Neural cell (in vitro differentiated cells): Measurements from ENCODE around the gene SETD5. TPM values are rescaled to one million over a fixed set of nuclear protein-coding genes. Genes with fewer than 3 reads are reported as not detected.

ENCODE experiments used
- H2AFZ ChIP-seq: fragments of 200-600, 300-800 bp; sonication (generic), shearing (Covaris generic); 2 replicates; pipeline ENCODE4 v1.6.0; 2014; ENCODE audit warnings: low read depth, mild to moderate bottlenecking, antibody characterized with exemption, low read length, moderate library complexity
- H3F3A ChIP-seq: fragments of 200-600 bp; shearing (Covaris generic); 2 replicates; pipeline ENCODE4 v1.6.1; 2016; ENCODE audit warnings: mild to moderate bottlenecking, moderate library complexity, mixed read lengths, antibody characterized with exemption, low read length; ENCODE audit not compliant: insufficient read depth, poor library complexity, severe bottlenecking
- H3K27ac ChIP-seq: fragments of 200-600, 300-800 bp; sonication (generic), shearing (Covaris generic); 2 replicates; pipeline ENCODE4 v1.5.1; 2014; ENCODE audit warnings: mild to moderate bottlenecking, low read length, moderate library complexity
- H3K27me3 ChIP-seq: fragments of 300-800, 200-600 bp; sonication (generic), shearing (Covaris generic); 2 replicates; pipeline ENCODE4 v1.6.0; 2014; ENCODE audit warnings: mild to moderate bottlenecking, low read depth, low read length, moderate library complexity; ENCODE audit not compliant: insufficient read depth
- H3K36me3 ChIP-seq: fragments of 300-800, 200-600 bp; sonication (generic), shearing (Covaris generic); 2 replicates; pipeline ENCODE4 v1.5.1; 2014; ENCODE audit warnings: mild to moderate bottlenecking, antibody characterized with exemption, low read length, moderate library complexity; ENCODE audit not compliant: insufficient read depth
- H3K4me2 ChIP-seq: fragments of 300-800, 200-600 bp; sonication (generic), shearing (Covaris generic); 2 replicates; pipeline ENCODE4 v1.6.0; 2014; ENCODE audit warnings: mild to moderate bottlenecking, low read length
- H3K4me3 ChIP-seq: fragments of 300-800, 200-600 bp; sonication (generic), shearing (Covaris generic); 2 replicates; pipeline ENCODE4 v1.5.1; 2014; ENCODE audit warnings: mild to moderate bottlenecking, low read length, moderate library complexity
- H3K79me2 ChIP-seq: fragments of 200-600 bp; shearing (Covaris generic); replicated peaks from 2 replicates; pipeline ENCODE4 v1.6.0; 2014; ENCODE audit warnings: mild to moderate bottlenecking, low read length, moderate library complexity; ENCODE audit not compliant: insufficient read depth
- H3K9ac ChIP-seq: fragments of 300-800, 200-600 bp; sonication (generic), shearing (Covaris generic); 2 replicates; pipeline ENCODE4 v1.6.1; 2016; ENCODE audit warnings: mild to moderate bottlenecking, low read length, mixed read lengths
- H3K9me2 ChIP-seq: fragments of 200-600 bp; shearing (Covaris generic); 2 replicates; pipeline ENCODE4 v1.6.1; 2016; ENCODE audit warnings: mild to moderate bottlenecking, low read length, mixed read lengths; ENCODE audit not compliant: insufficient read depth
- H3K9me3 ChIP-seq: fragments of 200-600, 300-800 bp; sonication (generic), shearing (Covaris generic); 2 replicates; pipeline ENCODE4 v1.6.1; 2016; ENCODE audit warnings: mild to moderate bottlenecking, mixed run types, low read length, moderate library complexity, mixed read lengths
- H4K20me1 ChIP-seq: fragments of 200-600 bp; shearing (Covaris generic); 2 replicates; pipeline ENCODE4 v1.6.1; 2016; ENCODE audit warnings: mild to moderate bottlenecking, mixed run types; ENCODE audit not compliant: insufficient read depth
- EP300 ChIP-seq: fragments of 450-650 bp; conservative IDR thresholded peaks from 2 replicates; pipeline ENCODE4 v1.6.1; 2014; ENCODE audit warnings: antibody characterized with exemption, mild to moderate bottlenecking, moderate library complexity; ENCODE audit not compliant: poor library complexity, severe bottlenecking
- EZH2 ChIP-seq: fragments of 200-600, 300-800 bp; shearing (Covaris generic), sonication (generic); IDR thresholded peaks from 2 replicates; pipeline ENCODE4 v1.6.1; 2014; ENCODE audit warnings: antibody characterized with exemption, low read length, borderline replicate concordance, mild to moderate bottlenecking; ENCODE audit not compliant: insufficient read depth, poor library complexity, severe bottlenecking
- MXI1 ChIP-seq: fragments of 450-650 bp; conservative IDR thresholded peaks from 2 replicates; pipeline ENCODE4 v1.6.1; 2014; ENCODE audit warnings: antibody characterized with exemption, mild to moderate bottlenecking; ENCODE audit not compliant: poor library complexity, severe bottlenecking
- POLR2AphosphoS5 ChIP-seq: IDR thresholded peaks from 2 replicates; pipeline ENCODE4 v1.6.1; 2012
- RAD21 ChIP-seq: fragments of 450-650 bp; conservative IDR thresholded peaks from 2 replicates; pipeline ENCODE4 v1.6.1; 2014; ENCODE audit warnings: antibody characterized with exemption, mild to moderate bottlenecking, moderate library complexity
- SMC3 ChIP-seq: fragments of 450-650 bp; conservative IDR thresholded peaks from 2 replicates; pipeline ENCODE4 v1.6.1; 2014; ENCODE audit warnings: antibody characterized with exemption, mild to moderate bottlenecking, moderate library complexity; ENCODE audit not compliant: poor library complexity
- TAF1 ChIP-seq: IDR thresholded peaks from 2 replicates; pipeline ENCODE4 v1.6.1; 2012; ENCODE audit warnings: low read depth
- polyA plus RNA-seq: library from polyadenylated mRNA; depleted of rRNA; stranded (reverse); fragments of >200 nt; gene quantifications from 2 replicates; pipeline ENCODE4 v1.2.3, GENCODE V29; 2014
- TF ChIP-seq, protein P1 (sequence below): fragments of 450-650 bp; IDR thresholded peaks from 2 replicates; pipeline ENCODE4 v1.5.1; 2014; ENCODE audit warnings: antibody characterized with exemption, mild to moderate bottlenecking, moderate library complexity; ENCODE audit not compliant: poor library complexity, severe bottlenecking
- TF ChIP-seq, protein P2 (sequence below): IDR thresholded peaks from 2 replicates; pipeline ENCODE4 v1.6.1; 2012; ENCODE audit warnings: borderline replicate concordance

Gene SETD5
- polyA plus RNA-seq, 1 donor from 2014 or later, result 38.0 TPM

DNA sequence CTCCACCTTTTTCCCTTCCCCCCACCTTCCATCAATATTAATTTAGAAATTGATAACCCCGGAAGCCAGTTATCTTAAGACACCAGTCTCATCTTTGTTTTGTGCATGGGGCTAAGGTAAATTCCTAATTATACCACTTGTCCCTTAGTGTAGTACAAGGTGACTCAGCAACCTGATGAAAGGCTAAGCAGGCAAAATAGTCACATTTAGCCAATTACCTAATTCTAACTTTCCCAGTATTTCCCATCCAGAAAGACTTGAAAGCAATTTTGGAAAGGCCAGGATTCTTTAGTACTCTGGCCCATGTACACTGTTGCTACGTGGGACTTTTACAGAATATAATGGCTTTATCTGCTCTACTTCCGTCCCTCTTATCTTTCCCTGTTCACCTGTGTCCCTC lies 72.6 kb downstream of the SETD5 start:
- TF ChIP-seq EP300 (no peak), EZH2 (no peak), SMC3 (no peak), MXI1 (no peak), POLR2AphosphoS5 (no peak), RAD21 (no peak), TAF1 (no peak)
- TF ChIP-seq, protein P1, sequence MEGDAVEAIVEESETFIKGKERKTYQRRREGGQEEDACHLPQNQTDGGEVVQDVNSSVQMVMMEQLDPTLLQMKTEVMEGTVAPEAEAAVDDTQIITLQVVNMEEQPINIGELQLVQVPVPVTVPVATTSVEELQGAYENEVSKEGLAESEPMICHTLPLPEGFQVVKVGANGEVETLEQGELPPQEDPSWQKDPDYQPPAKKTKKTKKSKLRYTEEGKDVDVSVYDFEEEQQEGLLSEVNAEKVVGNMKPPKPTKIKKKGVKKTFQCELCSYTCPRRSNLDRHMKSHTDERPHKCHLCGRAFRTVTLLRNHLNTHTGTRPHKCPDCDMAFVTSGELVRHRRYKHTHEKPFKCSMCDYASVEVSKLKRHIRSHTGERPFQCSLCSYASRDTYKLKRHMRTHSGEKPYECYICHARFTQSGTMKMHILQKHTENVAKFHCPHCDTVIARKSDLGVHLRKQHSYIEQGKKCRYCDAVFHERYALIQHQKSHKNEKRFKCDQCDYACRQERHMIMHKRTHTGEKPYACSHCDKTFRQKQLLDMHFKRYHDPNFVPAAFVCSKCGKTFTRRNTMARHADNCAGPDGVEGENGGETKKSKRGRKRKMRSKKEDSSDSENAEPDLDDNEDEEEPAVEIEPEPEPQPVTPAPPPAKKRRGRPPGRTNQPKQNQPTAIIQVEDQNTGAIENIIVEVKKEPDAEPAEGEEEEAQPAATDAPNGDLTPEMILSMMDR, result no peak
- TF ChIP-seq, protein P2, sequence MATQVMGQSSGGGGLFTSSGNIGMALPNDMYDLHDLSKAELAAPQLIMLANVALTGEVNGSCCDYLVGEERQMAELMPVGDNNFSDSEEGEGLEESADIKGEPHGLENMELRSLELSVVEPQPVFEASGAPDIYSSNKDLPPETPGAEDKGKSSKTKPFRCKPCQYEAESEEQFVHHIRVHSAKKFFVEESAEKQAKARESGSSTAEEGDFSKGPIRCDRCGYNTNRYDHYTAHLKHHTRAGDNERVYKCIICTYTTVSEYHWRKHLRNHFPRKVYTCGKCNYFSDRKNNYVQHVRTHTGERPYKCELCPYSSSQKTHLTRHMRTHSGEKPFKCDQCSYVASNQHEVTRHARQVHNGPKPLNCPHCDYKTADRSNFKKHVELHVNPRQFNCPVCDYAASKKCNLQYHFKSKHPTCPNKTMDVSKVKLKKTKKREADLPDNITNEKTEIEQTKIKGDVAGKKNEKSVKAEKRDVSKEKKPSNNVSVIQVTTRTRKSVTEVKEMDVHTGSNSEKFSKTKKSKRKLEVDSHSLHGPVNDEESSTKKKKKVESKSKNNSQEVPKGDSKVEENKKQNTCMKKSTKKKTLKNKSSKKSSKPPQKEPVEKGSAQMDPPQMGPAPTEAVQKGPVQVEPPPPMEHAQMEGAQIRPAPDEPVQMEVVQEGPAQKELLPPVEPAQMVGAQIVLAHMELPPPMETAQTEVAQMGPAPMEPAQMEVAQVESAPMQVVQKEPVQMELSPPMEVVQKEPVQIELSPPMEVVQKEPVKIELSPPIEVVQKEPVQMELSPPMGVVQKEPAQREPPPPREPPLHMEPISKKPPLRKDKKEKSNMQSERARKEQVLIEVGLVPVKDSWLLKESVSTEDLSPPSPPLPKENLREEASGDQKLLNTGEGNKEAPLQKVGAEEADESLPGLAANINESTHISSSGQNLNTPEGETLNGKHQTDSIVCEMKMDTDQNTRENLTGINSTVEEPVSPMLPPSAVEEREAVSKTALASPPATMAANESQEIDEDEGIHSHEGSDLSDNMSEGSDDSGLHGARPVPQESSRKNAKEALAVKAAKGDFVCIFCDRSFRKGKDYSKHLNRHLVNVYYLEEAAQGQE, result no peak
- Histone ChIP-seq H3K9me3 (no peaks in the 10 kb centered on the region), H4K20me1 (no peaks in the 10 kb centered on the region), H3F3A (no peaks in the 10 kb centered on the region), H3K4me2 (no peak overlapping the region), H2AFZ (no peak overlapping the region), H3K79me2 (peaks cover under 1% of the 10 kb centered on the region), H3K27me3 (no peaks in the 10 kb centered on the region), H3K9me2 (no peaks in the 10 kb centered on the region), H3K4me3 (no peak overlapping the region), H3K9ac (no peak overlapping the region), H3K27ac (no peak overlapping the region), H3K36me3 (peaks cover 27% of the 10 kb centered on the region)

DNA sequence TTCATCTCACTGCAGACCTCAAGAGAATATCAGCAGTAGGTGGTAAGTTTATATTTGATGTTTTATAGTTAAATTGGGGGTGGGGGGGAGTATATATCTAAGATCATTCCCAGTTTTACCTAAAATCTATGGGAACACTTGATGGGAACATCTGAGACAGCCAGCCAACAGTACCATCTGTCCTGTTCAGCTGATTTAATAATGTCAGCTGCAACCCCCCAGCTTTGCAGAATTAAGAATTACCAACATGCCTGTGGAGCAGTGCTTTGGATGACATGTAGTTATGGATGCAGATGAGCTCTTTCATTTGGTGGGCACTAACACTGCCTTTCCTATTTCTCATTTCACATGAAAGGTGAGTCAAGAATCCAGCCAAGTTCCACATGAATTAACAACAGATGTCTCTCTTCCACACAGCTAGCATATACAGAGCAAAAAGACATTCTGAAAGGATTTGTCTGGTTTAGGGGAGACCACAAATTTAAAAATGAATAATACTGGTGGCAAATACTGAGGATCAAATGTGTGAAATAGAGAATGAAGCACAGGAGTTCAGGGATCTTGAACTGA lies 76.2 kb downstream of the SETD5 start:
- Histone ChIP-seq H4K20me1 (no peaks in the 10 kb centered on the region), H3K9me3 (no peaks in the 10 kb centered on the region), H3K27ac (no peak overlapping the region), H2AFZ (no peak overlapping the region), H3K4me3 (no peak overlapping the region), H3K9me2 (no peaks in the 10 kb centered on the region), H3K9ac (no peak overlapping the region), H3F3A (no peaks in the 10 kb centered on the region), H3K79me2 (no peaks in the 10 kb centered on the region), H3K36me3 (peaks cover 19% of the 10 kb centered on the region), H3K27me3 (no peaks in the 10 kb centered on the region), H3K4me2 (no peak overlapping the region)
- no peak for TF ChIP-seq POLR2AphosphoS5
- no peak for TF ChIP-seq MXI1
- TF ChIP-seq, protein P1, result no peak
- no peak for TF ChIP-seq EZH2
- no peak for TF ChIP-seq EP300
- no peak for TF ChIP-seq TAF1
- TF ChIP-seq, protein P2, result no peak
- no peak for TF ChIP-seq RAD21
- TF ChIP-seq SMC3, result no peak
